Astrocyte (in vitro differentiated cells and primary cell): ENCODE data around the gene UBE2G2. TPM values are rescaled to one million over a fixed set of nuclear protein-coding genes. Genes with fewer than 3 reads are reported as not detected.

ENCODE experiments used
- DNase-seq: peaks from one replicate; pipeline ENCODE4 v3.0.0-alpha.2; 2010; ENCODE audit warnings: low read depth
- FAIRE-seq: peaks from 2 replicates; lab custom pipeline; 2011; peaks lifted over from hg19 to GRCh38; lab: Jason Lieb, UNC
- H2AFZ ChIP-seq: 2 replicates; pipeline ENCODE4 v1.6.0; 2012; ENCODE audit warnings: low read depth, low read length, inconsistent platforms
- H3K27ac ChIP-seq: 2 replicates; pipeline ENCODE4 v1.5.1; 2011; ENCODE audit warnings: low read depth, low read length, inconsistent platforms
- H3K27me3 ChIP-seq: 2 replicates; pipeline ENCODE4 v1.6.0; 2011; ENCODE audit warnings: low read length, inconsistent platforms; ENCODE audit not compliant: insufficient read depth
- H3K36me3 ChIP-seq: 2 replicates; pipeline ENCODE4 v1.5.1; 2011; ENCODE audit warnings: low read length, inconsistent platforms; ENCODE audit not compliant: insufficient read depth
- H3K4me1 ChIP-seq: 2 replicates; pipeline ENCODE4 v1.5.1; 2011; ENCODE audit warnings: low read length, inconsistent platforms; ENCODE audit not compliant: insufficient read depth
- H3K4me2 ChIP-seq: 2 replicates; pipeline ENCODE4 v1.6.0; 2012; ENCODE audit warnings: low read length, inconsistent platforms
- H3K4me3 ChIP-seq: 2 replicates; pipeline ENCODE4 v1.5.1; 2011; ENCODE audit warnings: low read depth, mild to moderate bottlenecking, low read length, inconsistent platforms; ENCODE audit not compliant: insufficient read depth
- H3K79me2 ChIP-seq: 2 replicates; pipeline ENCODE4 v1.6.0; 2012; ENCODE audit warnings: mild to moderate bottlenecking, low read length, inconsistent platforms; ENCODE audit not compliant: insufficient read depth
- H3K9ac ChIP-seq: 2 replicates; pipeline ENCODE4 v1.6.0; 2012; ENCODE audit warnings: mild to moderate bottlenecking, low read length, inconsistent platforms
- H3K9me3 ChIP-seq: 2 replicates; pipeline ENCODE4 v1.5.1; 2012; ENCODE audit warnings: low read depth, mild to moderate bottlenecking, low read length, inconsistent platforms; ENCODE audit not compliant: insufficient read depth
- H4K20me1 ChIP-seq: 2 replicates; pipeline ENCODE4 v1.6.0; 2012; ENCODE audit warnings: low read length, inconsistent platforms; ENCODE audit not compliant: insufficient read depth
- H3K27ac Mint-ChIP-seq: one replicate; pipeline ENCODE4 v1.8.0; 2021; ENCODE audit warnings: mild to moderate bottlenecking, mixed read lengths; ENCODE audit not compliant: unreplicated experiment
- H3K27me3 Mint-ChIP-seq: one replicate; pipeline ENCODE4 v1.8.0; 2021; ENCODE audit warnings: low read depth, mixed read lengths; ENCODE audit not compliant: unreplicated experiment
- H3K36me3 Mint-ChIP-seq: one replicate; pipeline ENCODE4 v1.8.0; 2021; ENCODE audit warnings: low read depth, mixed read lengths; ENCODE audit not compliant: unreplicated experiment
- H3K4me1 Mint-ChIP-seq: one replicate; pipeline ENCODE4 v1.8.0; 2021; ENCODE audit warnings: low read depth, mixed read lengths; ENCODE audit not compliant: unreplicated experiment
- H3K4me3 Mint-ChIP-seq: one replicate; pipeline ENCODE4 v1.8.0; 2021; ENCODE audit warnings: mild to moderate bottlenecking, moderate library complexity, mixed read lengths; ENCODE audit not compliant: unreplicated experiment
- H3K9me3 Mint-ChIP-seq: one replicate; pipeline ENCODE4 v1.8.0; 2021; ENCODE audit warnings: mild to moderate bottlenecking, mixed read lengths; ENCODE audit not compliant: unreplicated experiment
- CTCF ChIP-seq: IDR thresholded peaks from 2 replicates; pipeline ENCODE4 v1.5.1; 2011; ENCODE audit warnings: low read depth, mild to moderate bottlenecking, inconsistent platforms, low read length, moderate library complexity; ENCODE audit not compliant: insufficient read depth
- EZH2 ChIP-seq: IDR thresholded peaks from 2 replicates; pipeline ENCODE4 v1.6.1; 2012; ENCODE audit warnings: mild to moderate bottlenecking, low read length, inconsistent platforms; ENCODE audit not compliant: insufficient read depth
- total RNA-seq: library from RNA; stranded (reverse); gene quantifications from 2 replicates; pipeline ENCODE4 v1.2.1, GENCODE V29; 2021

The UBE2G2 gene
- total RNA-seq, 1 donor from 2014 or later, result 74.5 TPM

- H3K4me1 Mint-ChIP-seq, result no peaks in the 10 kb centered on the region
- Histone ChIP-seq H3K9ac (no peak overlapping the region), H3K27me3 (no peaks in the 10 kb centered on the region), H3K9me3 (peaks cover 16% of the 10 kb centered on the region), H3K4me1 (no peaks in the 10 kb centered on the region), H3K79me2 (no peaks in the 10 kb centered on the region), H4K20me1 (no peaks in the 10 kb centered on the region), H2AFZ (no peak overlapping the region), H3K4me3 (no peak overlapping the region), H3K36me3 (no peaks in the 10 kb centered on the region), H3K27ac (no peak overlapping the region), H3K4me2 (no peak overlapping the region)
- H3K36me3 Mint-ChIP-seq, result peaks cover 8% of the 10 kb centered on the region
- TF ChIP-seq EZH2, result no peak
- no peak for TF ChIP-seq CTCF
- no peak overlapping the region for H3K4me3 Mint-ChIP-seq
- H3K9me3 Mint-ChIP-seq, result peaks cover 30% of the 10 kb centered on the region
- H3K27me3 Mint-ChIP-seq, result peaks cover 4% of the 10 kb centered on the region
- DNase-seq, result no peak
- FAIRE-seq, result no peak
- H3K27ac Mint-ChIP-seq, result no peak overlapping the region
Measured at GRCh38 chr21:44822484-44823178, 21.0 kb upstream of the UBE2G2 start.

- TF ChIP-seq CTCF (no peak), EZH2 (no peak)
- Histone ChIP-seq H3K36me3 (no peaks in the 10 kb centered on the region), H3K27me3 (no peaks in the 10 kb centered on the region), H3K27ac (no peak overlapping the region), H2AFZ (no peak overlapping the region), H3K4me1 (no peaks in the 10 kb centered on the region), H4K20me1 (peaks cover 16% of the 10 kb centered on the region), H3K9me3 (peaks cover 11% of the 10 kb centered on the region), H3K79me2 (peaks cover 17% of the 10 kb centered on the region), H3K4me3 (no peak overlapping the region), H3K4me2 (no peak overlapping the region), H3K9ac (no peak overlapping the region)
- peaks cover 4% of the 10 kb centered on the region for H3K4me1 Mint-ChIP-seq
- H3K4me3 Mint-ChIP-seq, result no peak overlapping the region
- peaks cover 24% of the 10 kb centered on the region for H3K9me3 Mint-ChIP-seq
- DNase-seq, result no peak
- no peak for FAIRE-seq
- H3K27ac Mint-ChIP-seq, result no peak overlapping the region
- H3K27me3 Mint-ChIP-seq, result peaks cover 2% of the 10 kb centered on the region
- peaks cover 8% of the 10 kb centered on the region for H3K36me3 Mint-ChIP-seq
Measured at GRCh38 chr21:44820851-44821250, 19.2 kb upstream of the UBE2G2 start.
